Fibroblast of lung (primary cell): ENCODE measurements around the gene CFAP77.

ENCODE experiments used
- EZH2 ChIP-seq: IDR thresholded peaks from 2 replicates; pipeline ENCODE4 v1.5.1; 2012; ENCODE audit warnings: low read length, control low read depth, mild to moderate bottlenecking; ENCODE audit errors: missing control alignments
- TF ChIP-seq, protein P1 (sequence below), 2 donors: IDR thresholded peaks in 1 of 2; conservative IDR thresholded peaks in 1 of 2; 1 replicate in 1 of 2; 2 replicates in 1 of 2; pipeline ENCODE4 v1.5.1; 2011 to 2012; ENCODE audit warnings: low read length in 2 of 2, control low read depth in 1 of 2, inconsistent platforms in 1 of 2, low read depth in 1 of 2, mild to moderate bottlenecking in 1 of 2

DNA sequence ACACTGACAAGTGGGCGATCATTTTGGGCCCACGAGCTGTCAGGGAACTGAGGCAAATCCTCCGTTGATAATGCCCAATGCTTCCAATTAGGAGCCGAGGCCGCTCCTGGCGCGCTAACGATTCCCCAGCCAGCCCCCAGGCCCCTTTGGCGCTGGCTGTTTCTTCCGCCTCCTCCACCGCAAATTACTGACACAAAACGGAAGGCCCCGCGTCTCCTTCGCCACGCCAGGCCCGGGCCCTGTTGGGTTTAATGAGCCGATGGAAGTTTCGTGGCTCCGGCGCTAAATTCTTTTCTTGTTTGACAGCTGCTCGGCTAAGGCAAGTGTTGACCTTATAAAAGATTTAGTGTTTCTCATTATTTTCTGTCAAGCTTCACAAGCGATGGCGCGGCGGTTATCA, 146.7 kb downstream of the CFAP77 start:
- TF ChIP-seq EZH2 = no peak
- TF ChIP-seq, protein P1, sequence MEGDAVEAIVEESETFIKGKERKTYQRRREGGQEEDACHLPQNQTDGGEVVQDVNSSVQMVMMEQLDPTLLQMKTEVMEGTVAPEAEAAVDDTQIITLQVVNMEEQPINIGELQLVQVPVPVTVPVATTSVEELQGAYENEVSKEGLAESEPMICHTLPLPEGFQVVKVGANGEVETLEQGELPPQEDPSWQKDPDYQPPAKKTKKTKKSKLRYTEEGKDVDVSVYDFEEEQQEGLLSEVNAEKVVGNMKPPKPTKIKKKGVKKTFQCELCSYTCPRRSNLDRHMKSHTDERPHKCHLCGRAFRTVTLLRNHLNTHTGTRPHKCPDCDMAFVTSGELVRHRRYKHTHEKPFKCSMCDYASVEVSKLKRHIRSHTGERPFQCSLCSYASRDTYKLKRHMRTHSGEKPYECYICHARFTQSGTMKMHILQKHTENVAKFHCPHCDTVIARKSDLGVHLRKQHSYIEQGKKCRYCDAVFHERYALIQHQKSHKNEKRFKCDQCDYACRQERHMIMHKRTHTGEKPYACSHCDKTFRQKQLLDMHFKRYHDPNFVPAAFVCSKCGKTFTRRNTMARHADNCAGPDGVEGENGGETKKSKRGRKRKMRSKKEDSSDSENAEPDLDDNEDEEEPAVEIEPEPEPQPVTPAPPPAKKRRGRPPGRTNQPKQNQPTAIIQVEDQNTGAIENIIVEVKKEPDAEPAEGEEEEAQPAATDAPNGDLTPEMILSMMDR (conservative IDR thresholded peaks at IDR 0.05 in 1 of 2, IDR thresholded peaks at IDR 0.05 in 1 of 2; ENCODE audit: low read depth in 1 of 2, low read length in 2 of 2) = no peak
